WTC11 (cell line): ENCODE measurements around the gene AP4S1. TPM values are rescaled to one million over a fixed set of nuclear protein-coding genes. Genes with fewer than 3 reads are reported as not detected.
"Not testable (repeated sequence)": the region's sequence is repeated elsewhere in the genome, so short reads cannot be mapped to it uniquely, and the experiment has no call there.

ENCODE experiments used
- ATAC-seq: fragments of 200-7000 bp; cut with Tn5 transposase; 2 replicates; pipeline ENCODE4 v1.10.0; 2021; ENCODE audit warnings: mild to moderate bottlenecking, moderate library complexity
- CTCF ChIA-PET: fragments of 300-600 bp; sonication (Branson Sonifier 250); formaldehyde crosslinking; loops from one replicate; lab custom pipeline; 2021; ENCODE audit warnings: antibody characterized with exemption; lab: Charles Lee
- POLR2A ChIA-PET: fragments of 350-600 bp; sonication (Branson Sonifier 250); formaldehyde crosslinking; loops from one replicate; lab custom pipeline; 2021; ENCODE audit warnings: antibody characterized with exemption; lab: Charles Lee
- DNase-seq: peaks from one replicate; pipeline ENCODE4 v3.0.0; 2021; ENCODE audit warnings: low spot score
- H3K27ac Mint-ChIP-seq: 2 replicates; pipeline ENCODE4 v1.8.0; 2021; ENCODE audit warnings: mixed read lengths
- H3K27me3 Mint-ChIP-seq: 2 replicates; pipeline ENCODE4 v1.8.0; 2021; ENCODE audit warnings: low read depth, mild to moderate bottlenecking, moderate library complexity, mixed read lengths
- H3K36me3 Mint-ChIP-seq: 2 replicates; pipeline ENCODE4 v1.8.0; 2021; ENCODE audit warnings: mixed read lengths
- H3K4me1 Mint-ChIP-seq: 2 replicates; pipeline ENCODE4 v1.8.0; 2022; ENCODE audit warnings: mixed read lengths
- H3K4me3 Mint-ChIP-seq: 2 replicates; pipeline ENCODE4 v1.8.0; 2021; ENCODE audit warnings: mild to moderate bottlenecking, moderate library complexity, mixed read lengths
- H3K9me3 Mint-ChIP-seq: 2 replicates; pipeline ENCODE4 v1.8.0; 2021; ENCODE audit warnings: mixed read lengths
- IRF2 ChIP-seq: sonication (generic); formaldehyde crosslinking; IDR thresholded peaks from 2 replicates; pipeline ENCODE4 v1.8.0; 2022; ENCODE audit warnings: low read depth, missing genetic modification reagents, borderline replicate concordance
- MXD4 ChIP-seq: fragments of 250-450 bp; sonication (Bioruptor Pico); IDR thresholded peaks from 2 replicates; pipeline ENCODE4 v1.8.0; 2021; ENCODE audit warnings: mild to moderate bottlenecking, moderate library complexity, borderline replicate concordance
- NFATC4 ChIP-seq: fragments of 250-450 bp; sonication (Bioruptor Pico); IDR thresholded peaks from 2 replicates; pipeline ENCODE4 v1.9.0; 2021; ENCODE audit warnings: mild to moderate bottlenecking
- NFE2L1 ChIP-seq: sonication (generic); formaldehyde crosslinking; IDR thresholded peaks from 2 replicates; pipeline ENCODE4 v1.8.1; 2023; ENCODE audit warnings: missing genetic modification reagents
- NR3C1 ChIP-seq: sonication (generic); formaldehyde crosslinking; conservative IDR thresholded peaks from 2 replicates; pipeline ENCODE4 v1.8.1; 2023; ENCODE audit warnings: low read depth, mild to moderate bottlenecking, missing genetic modification reagents
- ZNF121 ChIP-seq: sonication (generic); formaldehyde crosslinking; IDR thresholded peaks from 2 replicates; pipeline ENCODE4 v1.8.0; 2023; ENCODE audit warnings: missing genetic modification reagents
- total RNA-seq: library from RNA; stranded (reverse); gene quantifications from 3 replicates; pipeline ENCODE4 v1.2.3, GENCODE V29; 2021
- TF ChIP-seq, protein P1 (sequence below): sonication (generic); formaldehyde crosslinking; IDR thresholded peaks from 2 replicates; pipeline ENCODE4 v1.8.0; 2023; ENCODE audit warnings: missing genetic modification reagents, mild to moderate bottlenecking, borderline replicate concordance
- TF ChIP-seq, protein P2 (sequence below): sonication (generic); formaldehyde crosslinking; IDR thresholded peaks from 2 replicates; pipeline ENCODE4 v1.8.1; 2023; ENCODE audit warnings: mild to moderate bottlenecking, missing genetic modification reagents, borderline replicate concordance
- TF ChIP-seq, protein P3 (sequence below): fragments of 250-450 bp; sonication (Bioruptor Pico); IDR thresholded peaks from 2 replicates; pipeline ENCODE4 v1.9.0; 2021; ENCODE audit warnings: moderate library complexity, mild to moderate bottlenecking, inconsistent platforms, borderline replicate concordance
- TF ChIP-seq, protein P4 (sequence below): sonication (generic); formaldehyde crosslinking; IDR thresholded peaks from 2 replicates; pipeline ENCODE4 v1.8.0; 2023; ENCODE audit warnings: missing genetic modification reagents
- TF ChIP-seq, protein P5 (sequence below): fragments of 250-450 bp; sonication (Bioruptor Pico); IDR thresholded peaks from 2 replicates; pipeline ENCODE4 v2.1.2; 2022; ENCODE audit warnings: mild to moderate bottlenecking, moderate library complexity
- TF ChIP-seq, protein P6 (sequence below): fragments of 250-450 bp; sonication (Bioruptor Pico); conservative IDR thresholded peaks from 2 replicates; pipeline ENCODE4 v1.9.0; 2021; ENCODE audit warnings: mild to moderate bottlenecking
- TF ChIP-seq, protein P7 (sequence below): sonication (generic); formaldehyde crosslinking; IDR thresholded peaks from 2 replicates; pipeline ENCODE4 v1.8.0; 2022; ENCODE audit warnings: mild to moderate bottlenecking, missing genetic modification reagents

AP4S1 gene
- total RNA-seq, 1 experiment from 2014 or later: 7.0 TPM

DNA sequence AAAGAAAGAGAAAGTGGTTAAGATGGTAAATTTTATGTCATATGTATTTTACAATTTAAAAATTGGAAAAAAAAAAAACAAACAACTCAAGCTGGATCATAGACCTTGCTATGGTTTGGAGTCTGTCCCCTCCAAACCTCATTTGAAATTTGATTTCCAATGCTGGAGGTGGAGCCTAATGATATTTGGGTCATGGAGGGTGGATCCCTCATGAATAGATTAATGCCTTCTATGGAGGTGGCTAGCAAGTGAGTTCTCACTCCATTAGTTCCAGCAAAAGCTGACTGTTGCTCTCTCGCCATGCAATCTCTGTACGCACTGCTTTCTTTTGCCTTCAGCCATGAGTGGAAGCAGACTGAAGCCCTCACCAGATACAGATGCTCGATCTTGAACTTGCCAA is 22.2 kb upstream of the AP4S1 start (continued):
- TF ChIP-seq, protein P1, sequence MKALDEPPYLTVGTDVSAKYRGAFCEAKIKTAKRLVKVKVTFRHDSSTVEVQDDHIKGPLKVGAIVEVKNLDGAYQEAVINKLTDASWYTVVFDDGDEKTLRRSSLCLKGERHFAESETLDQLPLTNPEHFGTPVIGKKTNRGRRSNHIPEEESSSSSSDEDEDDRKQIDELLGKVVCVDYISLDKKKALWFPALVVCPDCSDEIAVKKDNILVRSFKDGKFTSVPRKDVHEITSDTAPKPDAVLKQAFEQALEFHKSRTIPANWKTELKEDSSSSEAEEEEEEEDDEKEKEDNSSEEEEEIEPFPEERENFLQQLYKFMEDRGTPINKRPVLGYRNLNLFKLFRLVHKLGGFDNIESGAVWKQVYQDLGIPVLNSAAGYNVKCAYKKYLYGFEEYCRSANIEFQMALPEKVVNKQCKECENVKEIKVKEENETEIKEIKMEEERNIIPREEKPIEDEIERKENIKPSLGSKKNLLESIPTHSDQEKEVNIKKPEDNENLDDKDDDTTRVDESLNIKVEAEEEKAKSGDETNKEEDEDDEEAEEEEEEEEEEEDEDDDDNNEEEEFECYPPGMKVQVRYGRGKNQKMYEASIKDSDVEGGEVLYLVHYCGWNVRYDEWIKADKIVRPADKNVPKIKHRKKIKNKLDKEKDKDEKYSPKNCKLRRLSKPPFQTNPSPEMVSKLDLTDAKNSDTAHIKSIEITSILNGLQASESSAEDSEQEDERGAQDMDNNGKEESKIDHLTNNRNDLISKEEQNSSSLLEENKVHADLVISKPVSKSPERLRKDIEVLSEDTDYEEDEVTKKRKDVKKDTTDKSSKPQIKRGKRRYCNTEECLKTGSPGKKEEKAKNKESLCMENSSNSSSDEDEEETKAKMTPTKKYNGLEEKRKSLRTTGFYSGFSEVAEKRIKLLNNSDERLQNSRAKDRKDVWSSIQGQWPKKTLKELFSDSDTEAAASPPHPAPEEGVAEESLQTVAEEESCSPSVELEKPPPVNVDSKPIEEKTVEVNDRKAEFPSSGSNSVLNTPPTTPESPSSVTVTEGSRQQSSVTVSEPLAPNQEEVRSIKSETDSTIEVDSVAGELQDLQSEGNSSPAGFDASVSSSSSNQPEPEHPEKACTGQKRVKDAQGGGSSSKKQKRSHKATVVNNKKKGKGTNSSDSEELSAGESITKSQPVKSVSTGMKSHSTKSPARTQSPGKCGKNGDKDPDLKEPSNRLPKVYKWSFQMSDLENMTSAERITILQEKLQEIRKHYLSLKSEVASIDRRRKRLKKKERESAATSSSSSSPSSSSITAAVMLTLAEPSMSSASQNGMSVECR: no peak

DNA sequence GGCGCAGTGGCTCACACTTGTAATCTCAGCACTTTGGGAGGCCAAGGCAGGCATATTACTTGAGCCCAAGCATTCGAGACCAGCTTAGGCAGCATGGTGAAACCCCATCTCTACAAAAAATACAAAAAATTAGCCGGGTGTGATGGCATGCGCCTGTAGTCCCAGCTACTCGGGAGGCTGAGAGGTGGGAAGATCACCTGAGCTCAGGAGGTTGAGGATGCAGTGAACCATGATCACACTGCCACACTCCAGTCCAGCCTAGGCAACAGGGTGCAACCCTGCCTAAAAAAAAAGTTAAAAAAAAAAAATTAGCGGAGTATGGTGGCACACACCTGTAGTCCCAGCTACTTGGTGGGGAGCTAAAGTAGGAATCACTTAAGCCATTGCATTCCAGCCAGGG is 21.4 kb upstream of the AP4S1 start:
- H3K27ac Mint-ChIP-seq, ATAC-seq, H3K27me3 Mint-ChIP-seq, POLR2A ChIA-PET, H3K4me3 Mint-ChIP-seq, H3K9me3 Mint-ChIP-seq, DNase-seq: not testable (repeated sequence)
- Mint-ChIP-seq H3K4me1 (peaks cover 44% of the 10 kb centered on the region), H3K36me3 (peaks cover 25% of the 10 kb centered on the region)
- CTCF ChIA-PET: interaction anchor here (1.1 kb wide), 1 partner anchor 1069 kb away, joined by 3 read pairs; no protein-coding TSS in a partner anchor

DNA sequence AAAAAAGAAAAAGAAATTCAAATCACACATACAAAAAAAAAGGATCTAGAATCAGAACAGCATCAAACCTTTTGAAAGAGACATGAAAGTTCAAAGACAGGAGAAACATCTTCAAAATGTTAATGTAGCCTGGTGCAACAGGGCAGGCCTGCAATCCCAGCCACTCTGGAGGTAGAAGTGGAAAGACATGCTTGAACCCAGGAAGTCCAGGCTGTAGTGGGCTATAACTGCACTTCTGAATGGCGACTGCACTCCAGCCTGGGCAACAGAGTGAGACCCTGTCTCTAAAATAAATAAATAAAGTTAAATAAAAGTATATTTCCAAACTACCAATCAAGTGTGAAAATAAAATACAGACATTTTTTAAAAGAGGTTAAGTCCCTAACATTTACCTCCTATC is 18.7 kb upstream of the AP4S1 start:
- Mint-ChIP-seq H3K9me3 (no peaks in the 10 kb centered on the region), H3K27ac (peak overlapping the region; percentile 47), H3K4me1 (peaks cover 23% of the 10 kb centered on the region), H3K4me3 (no peak overlapping the region), H3K27me3 (no peaks in the 10 kb centered on the region), H3K36me3 (peaks cover 17% of the 10 kb centered on the region)
- TF ChIP-seq, protein P2, sequence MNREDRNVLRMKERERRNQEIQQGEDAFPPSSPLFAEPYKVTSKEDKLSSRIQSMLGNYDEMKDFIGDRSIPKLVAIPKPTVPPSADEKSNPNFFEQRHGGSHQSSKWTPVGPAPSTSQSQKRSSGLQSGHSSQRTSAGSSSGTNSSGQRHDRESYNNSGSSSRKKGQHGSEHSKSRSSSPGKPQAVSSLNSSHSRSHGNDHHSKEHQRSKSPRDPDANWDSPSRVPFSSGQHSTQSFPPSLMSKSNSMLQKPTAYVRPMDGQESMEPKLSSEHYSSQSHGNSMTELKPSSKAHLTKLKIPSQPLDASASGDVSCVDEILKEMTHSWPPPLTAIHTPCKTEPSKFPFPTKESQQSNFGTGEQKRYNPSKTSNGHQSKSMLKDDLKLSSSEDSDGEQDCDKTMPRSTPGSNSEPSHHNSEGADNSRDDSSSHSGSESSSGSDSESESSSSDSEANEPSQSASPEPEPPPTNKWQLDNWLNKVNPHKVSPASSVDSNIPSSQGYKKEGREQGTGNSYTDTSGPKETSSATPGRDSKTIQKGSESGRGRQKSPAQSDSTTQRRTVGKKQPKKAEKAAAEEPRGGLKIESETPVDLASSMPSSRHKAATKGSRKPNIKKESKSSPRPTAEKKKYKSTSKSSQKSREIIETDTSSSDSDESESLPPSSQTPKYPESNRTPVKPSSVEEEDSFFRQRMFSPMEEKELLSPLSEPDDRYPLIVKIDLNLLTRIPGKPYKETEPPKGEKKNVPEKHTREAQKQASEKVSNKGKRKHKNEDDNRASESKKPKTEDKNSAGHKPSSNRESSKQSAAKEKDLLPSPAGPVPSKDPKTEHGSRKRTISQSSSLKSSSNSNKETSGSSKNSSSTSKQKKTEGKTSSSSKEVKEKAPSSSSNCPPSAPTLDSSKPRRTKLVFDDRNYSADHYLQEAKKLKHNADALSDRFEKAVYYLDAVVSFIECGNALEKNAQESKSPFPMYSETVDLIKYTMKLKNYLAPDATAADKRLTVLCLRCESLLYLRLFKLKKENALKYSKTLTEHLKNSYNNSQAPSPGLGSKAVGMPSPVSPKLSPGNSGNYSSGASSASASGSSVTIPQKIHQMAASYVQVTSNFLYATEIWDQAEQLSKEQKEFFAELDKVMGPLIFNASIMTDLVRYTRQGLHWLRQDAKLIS: no peak
- TF ChIP-seq, protein P3, sequence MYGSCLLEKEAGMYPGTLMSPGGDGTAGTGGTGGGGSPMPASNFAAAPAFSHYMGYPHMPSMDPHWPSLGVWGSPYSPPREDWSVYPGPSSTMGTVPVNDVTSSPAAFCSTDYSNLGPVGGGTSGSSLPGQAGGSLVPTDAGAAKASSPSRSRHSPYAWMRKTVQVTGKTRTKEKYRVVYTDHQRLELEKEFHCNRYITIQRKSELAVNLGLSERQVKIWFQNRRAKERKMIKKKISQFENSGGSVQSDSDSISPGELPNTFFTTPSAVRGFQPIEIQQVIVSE (CRISPR knock-in tag): no peak
- peak; percentile 51; the same call in 1 of the 2 replicates for TF ChIP-seq ZNF121 (CRISPR knock-in tag)
- ChIA-PET POLR2A (interaction anchor here (2.1 kb wide), 1 partner anchor 19 kb away, joined by 12 read pairs; the partner anchor contains the start of genes AP4S1 and STRN3), CTCF (no interaction called here)
- ATAC-seq (no peak), DNase-seq (no peak)

DNA sequence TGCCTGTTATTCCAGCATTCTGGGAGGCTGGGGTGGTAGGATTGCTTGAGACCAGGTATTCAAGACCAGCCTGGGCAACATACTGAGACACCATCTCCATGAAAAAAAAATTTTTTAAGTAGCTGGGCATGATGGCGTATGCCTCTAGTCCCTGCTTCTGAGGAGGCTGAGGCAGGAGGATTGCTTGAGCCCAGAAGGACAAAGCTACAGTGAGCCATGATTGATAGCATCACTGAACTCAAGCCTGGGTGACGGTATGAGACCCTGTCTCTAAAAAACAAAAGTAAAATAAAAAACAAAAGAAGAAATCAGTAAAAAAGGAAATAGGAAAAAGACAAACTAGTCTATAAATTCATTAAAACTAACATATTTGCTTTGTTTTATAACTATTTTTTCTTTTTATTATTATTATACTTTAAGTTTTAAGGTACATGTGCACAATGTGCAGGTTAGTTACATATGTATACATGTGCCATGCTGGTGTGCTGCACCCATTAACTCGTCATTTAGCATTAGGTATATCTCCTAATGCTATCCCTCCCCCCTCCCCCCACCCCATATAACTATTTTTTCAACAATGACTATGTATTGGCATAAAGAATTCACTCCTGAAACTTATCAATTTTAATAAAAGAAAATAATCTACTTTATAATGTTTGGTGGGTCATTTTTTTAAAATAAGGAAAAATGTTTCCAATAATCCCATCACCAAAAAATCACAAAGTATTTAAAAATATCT is 15.4 kb upstream of the AP4S1 start:
- Mint-ChIP-seq H3K36me3 (peaks cover 22% of the 10 kb centered on the region), H3K9me3 (no peaks in the 10 kb centered on the region)

More for the DNA sequence above, 15.4 kb upstream of the AP4S1 start:
- Mint-ChIP-seq H3K4me3 (no peak overlapping the region), H3K4me1 (peaks cover 15% of the 10 kb centered on the region), H3K27me3 (no peaks in the 10 kb centered on the region), H3K27ac (no peak overlapping the region)
- CTCF ChIA-PET: no interaction called here
- no peak for ATAC-seq
- no peak for DNase-seq
- TF ChIP-seq, protein P4, sequence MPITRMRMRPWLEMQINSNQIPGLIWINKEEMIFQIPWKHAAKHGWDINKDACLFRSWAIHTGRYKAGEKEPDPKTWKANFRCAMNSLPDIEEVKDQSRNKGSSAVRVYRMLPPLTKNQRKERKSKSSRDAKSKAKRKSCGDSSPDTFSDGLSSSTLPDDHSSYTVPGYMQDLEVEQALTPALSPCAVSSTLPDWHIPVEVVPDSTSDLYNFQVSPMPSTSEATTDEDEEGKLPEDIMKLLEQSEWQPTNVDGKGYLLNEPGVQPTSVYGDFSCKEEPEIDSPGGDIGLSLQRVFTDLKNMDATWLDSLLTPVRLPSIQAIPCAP: no peak
- TF ChIP-seq IRF2 (CRISPR knock-in tag) (no peak), NFE2L1 (CRISPR knock-in tag) (no peak), NFATC4 (CRISPR knock-in tag) (no peak), NR3C1 (no peak), MXD4 (CRISPR knock-in tag) (no peak)
- TF ChIP-seq, protein P5, sequence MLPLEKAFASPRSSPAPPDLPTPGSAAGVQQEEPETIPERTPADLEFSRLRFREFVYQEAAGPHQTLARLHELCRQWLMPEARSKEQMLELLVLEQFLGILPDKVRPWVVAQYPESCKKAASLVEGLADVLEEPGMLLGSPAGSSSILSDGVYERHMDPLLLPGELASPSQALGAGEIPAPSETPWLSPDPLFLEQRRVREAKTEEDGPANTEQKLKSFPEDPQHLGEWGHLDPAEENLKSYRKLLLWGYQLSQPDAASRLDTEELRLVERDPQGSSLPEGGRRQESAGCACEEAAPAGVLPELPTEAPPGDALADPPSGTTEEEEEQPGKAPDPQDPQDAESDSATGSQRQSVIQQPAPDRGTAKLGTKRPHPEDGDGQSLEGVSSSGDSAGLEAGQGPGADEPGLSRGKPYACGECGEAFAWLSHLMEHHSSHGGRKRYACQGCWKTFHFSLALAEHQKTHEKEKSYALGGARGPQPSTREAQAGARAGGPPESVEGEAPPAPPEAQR: no peak
- TF ChIP-seq, protein P6, sequence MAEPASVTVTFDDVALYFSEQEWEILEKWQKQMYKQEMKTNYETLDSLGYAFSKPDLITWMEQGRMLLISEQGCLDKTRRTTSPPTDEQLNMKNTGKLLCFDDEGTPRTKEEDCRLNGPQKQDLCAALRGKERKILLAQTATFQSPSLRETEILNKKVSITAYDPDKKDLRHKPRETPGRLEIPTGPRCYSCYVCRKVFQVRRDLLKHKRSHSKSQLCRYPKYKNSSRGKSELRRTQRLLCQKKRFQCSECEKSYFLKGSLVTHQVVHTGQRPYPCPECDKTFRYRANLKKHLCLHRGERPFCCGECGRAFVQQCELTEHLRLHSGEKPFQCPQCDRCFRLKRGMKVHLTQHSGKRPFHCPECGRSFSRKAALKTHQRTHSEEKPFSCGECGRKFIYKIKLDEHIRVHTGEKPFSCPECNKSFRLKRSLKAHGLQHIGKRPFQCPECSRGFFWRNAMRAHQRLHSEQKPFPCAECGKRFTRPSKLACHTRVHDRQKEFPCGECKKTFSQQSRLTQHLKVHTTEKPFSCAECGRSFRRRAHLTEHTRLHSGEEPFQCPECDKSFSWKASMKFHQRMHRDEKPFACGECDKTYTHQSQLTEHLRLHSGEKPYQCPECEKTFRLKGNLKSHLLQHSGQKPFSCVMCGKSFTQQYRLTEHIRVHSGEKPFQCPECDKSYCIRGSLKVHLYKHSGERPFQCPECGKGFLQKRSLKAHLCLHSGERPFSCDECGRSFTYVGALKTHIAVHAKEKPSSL (CRISPR knock-in tag): no peak
- TF ChIP-seq, protein P7, sequence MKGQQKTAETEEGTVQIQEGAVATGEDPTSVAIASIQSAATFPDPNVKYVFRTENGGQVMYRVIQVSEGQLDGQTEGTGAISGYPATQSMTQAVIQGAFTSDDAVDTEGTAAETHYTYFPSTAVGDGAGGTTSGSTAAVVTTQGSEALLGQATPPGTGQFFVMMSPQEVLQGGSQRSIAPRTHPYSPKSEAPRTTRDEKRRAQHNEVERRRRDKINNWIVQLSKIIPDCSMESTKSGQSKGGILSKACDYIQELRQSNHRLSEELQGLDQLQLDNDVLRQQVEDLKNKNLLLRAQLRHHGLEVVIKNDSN (CRISPR knock-in tag): no peak
- TF ChIP-seq, all 79 proteins: peak for 0
- POLR2A ChIA-PET: no interaction called here
